ENCODE measurements around the gene EMSY.

DNA sequence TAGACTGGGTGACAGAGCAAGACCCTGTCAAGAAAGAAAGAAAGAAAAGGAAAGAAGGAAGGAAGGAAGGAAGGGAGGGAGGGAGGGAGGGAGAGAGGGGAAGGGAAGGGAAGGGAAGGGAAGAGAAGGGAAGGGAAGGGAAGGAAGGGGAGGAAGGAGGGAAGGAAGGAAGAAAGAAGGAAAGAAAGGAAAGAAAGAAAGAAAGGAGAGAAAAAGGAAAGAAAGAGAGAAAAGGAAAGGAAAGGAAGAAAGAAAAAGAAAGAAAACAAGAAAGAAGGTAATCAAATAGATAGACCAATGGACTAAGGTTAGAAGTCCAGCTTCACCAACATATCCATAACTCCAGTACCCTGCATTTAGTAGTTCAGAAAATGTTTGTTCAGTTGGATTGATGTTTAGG lies 18.2 kb upstream of the EMSY start:
- TF ChIP-seq, protein P1, sequence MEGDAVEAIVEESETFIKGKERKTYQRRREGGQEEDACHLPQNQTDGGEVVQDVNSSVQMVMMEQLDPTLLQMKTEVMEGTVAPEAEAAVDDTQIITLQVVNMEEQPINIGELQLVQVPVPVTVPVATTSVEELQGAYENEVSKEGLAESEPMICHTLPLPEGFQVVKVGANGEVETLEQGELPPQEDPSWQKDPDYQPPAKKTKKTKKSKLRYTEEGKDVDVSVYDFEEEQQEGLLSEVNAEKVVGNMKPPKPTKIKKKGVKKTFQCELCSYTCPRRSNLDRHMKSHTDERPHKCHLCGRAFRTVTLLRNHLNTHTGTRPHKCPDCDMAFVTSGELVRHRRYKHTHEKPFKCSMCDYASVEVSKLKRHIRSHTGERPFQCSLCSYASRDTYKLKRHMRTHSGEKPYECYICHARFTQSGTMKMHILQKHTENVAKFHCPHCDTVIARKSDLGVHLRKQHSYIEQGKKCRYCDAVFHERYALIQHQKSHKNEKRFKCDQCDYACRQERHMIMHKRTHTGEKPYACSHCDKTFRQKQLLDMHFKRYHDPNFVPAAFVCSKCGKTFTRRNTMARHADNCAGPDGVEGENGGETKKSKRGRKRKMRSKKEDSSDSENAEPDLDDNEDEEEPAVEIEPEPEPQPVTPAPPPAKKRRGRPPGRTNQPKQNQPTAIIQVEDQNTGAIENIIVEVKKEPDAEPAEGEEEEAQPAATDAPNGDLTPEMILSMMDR (IDR thresholded peaks at IDR 0.05): no peak
- TF ChIP-seq EZH2 (IDR thresholded peaks at IDR 0.05; ENCODE audit: borderline replicate concordance, insufficient read depth, low read depth, low read length, poor library complexity, severe bottlenecking): no peak
